ENCODE data around the gene KYNU.

- no peak for TF ChIP-seq CTCF (IDR thresholded peaks at IDR 0.05)
- TF ChIP-seq POLR2A (IDR thresholded peaks at IDR 0.05), result no peak
These were observed 206.2 kb downstream of the KYNU start for GRCh38 chr2:143083636-143084035.
